ENCODE data around the gene PLB1. TPM values are rescaled to one million over a fixed set of nuclear protein-coding genes. Genes with fewer than 3 reads are reported as not detected.

Gene PLB1
- total and polyA plus RNA-seq, 2 donors (not counting 1 experiment from before 2014, with no cell fraction given), result 0.25 to 0.51 TPM

GRCh38 chr2:28639836-28640235 lies 144.0 kb downstream of the PLB1 start:
- POLR2A ChIA-PET, result no interaction called here
- H3K9me3 ChIP-seq (ENCODE audit: control extremely low read depth in 1 of 3, control insufficient read depth in 2 of 3, insufficient read depth in 1 of 3, low read length in 2 of 3), result no peaks in the 10 kb centered on the region

GRCh38 chr2:28640260-28640907 lies 144.5 kb downstream of the PLB1 start:
- ATAC-seq (ENCODE audit: low read depth) (no peak), DNase-seq (no peak)
- no peak overlapping the region for H3K27ac ChIP-seq (ENCODE audit: low read length in 2 of 2)
- 82% methylated on average over 9 of the region's 14 CpGs for WGBS (ENCODE audit: insufficient coverage)
- no peak for TF ChIP-seq EZH2 (IDR thresholded peaks at IDR 0.05; ENCODE audit: borderline replicate concordance, insufficient read depth, low read depth, low read length, poor library complexity, severe bottlenecking)
- TF ChIP-seq CTCF (IDR thresholded peaks at IDR 0.05), result no peak
- Mint-ChIP-seq H3K4me1 (no peaks in the 10 kb centered on the region), H3K4me3 (no peak overlapping the region), H3K9me3 (ENCODE audit: insufficient read depth) (no peaks in the 10 kb centered on the region), H3K27me3 (no peaks in the 10 kb centered on the region), H3K27ac (no peak overlapping the region)
- no peak overlapping the region for H2AFZ ChIP-seq (ENCODE audit: insufficient read depth, low read depth, low read length, poor library complexity, severe bottlenecking)
- H3K9ac ChIP-seq (ENCODE audit: low read length), result no peak overlapping the region
- ChIA-PET CTCF (no interaction called here), POLR2A (no interaction called here)
- no peak overlapping the region for H3K4me3 ChIP-seq (ENCODE audit: control extremely low read depth in 1 of 5, extremely low read depth in 1 of 5, insufficient read depth in 1 of 5, low read depth in 2 of 5, low read length in 4 of 5)
- H3K9me3 ChIP-seq (ENCODE audit: control extremely low read depth in 1 of 3, control insufficient read depth in 2 of 3, insufficient read depth in 1 of 3, low read length in 2 of 3), result no peaks in the 10 kb centered on the region
- intact Hi-C loops (cut with micrococcal nuclease), result no loop called here
- no peaks in the 10 kb centered on the region for H4K20me1 ChIP-seq (ENCODE audit: control insufficient read depth, insufficient read depth, low read length, poor library complexity, severe bottlenecking)
- H3K4me1 ChIP-seq (ENCODE audit: control insufficient read depth in 2 of 2, insufficient read depth in 2 of 2, low read length in 2 of 2), result no peaks in the 10 kb centered on the region
- H3K27me3 ChIP-seq (replicated peaks in 1 of 4; ENCODE audit: control extremely low read depth in 1 of 4, control insufficient read depth in 3 of 4, insufficient read depth in 4 of 4, low read length in 3 of 4), result no peaks in the 10 kb centered on the region
- H3K4me2 ChIP-seq (replicated peaks; ENCODE audit: low read depth, low read length, poor library complexity, severe bottlenecking), result no peak overlapping the region
- H3K79me2 ChIP-seq (ENCODE audit: control insufficient read depth, insufficient read depth, low read length), result no peaks in the 10 kb centered on the region
- H3K36me3 ChIP-seq (replicated peaks in 1 of 2; ENCODE audit: control extremely low read depth in 1 of 2, control insufficient read depth in 1 of 2, extremely low read depth in 1 of 2, insufficient read depth in 2 of 2, low read length in 1 of 2), result no peaks in the 10 kb centered on the region

More at GRCh38 chr2:28639836-28640235, 144.0 kb downstream of the PLB1 start:
- Histone ChIP-seq H4K20me1 (ENCODE audit: control insufficient read depth, insufficient read depth, low read length, poor library complexity, severe bottlenecking) (no peaks in the 10 kb centered on the region), H2AFZ (ENCODE audit: insufficient read depth, low read depth, low read length, poor library complexity, severe bottlenecking) (no peak overlapping the region), H3K27ac (ENCODE audit: low read length in 2 of 2) (no peak overlapping the region), H3K27me3 (replicated peaks in 1 of 4; ENCODE audit: control extremely low read depth in 1 of 4, control insufficient read depth in 3 of 4, insufficient read depth in 4 of 4, low read length in 3 of 4) (no peaks in the 10 kb centered on the region), H3K9ac (ENCODE audit: low read length) (no peak overlapping the region), H3K79me2 (ENCODE audit: control insufficient read depth, insufficient read depth, low read length) (no peaks in the 10 kb centered on the region), H3K36me3 (replicated peaks in 1 of 2; ENCODE audit: control extremely low read depth in 1 of 2, control insufficient read depth in 1 of 2, extremely low read depth in 1 of 2, insufficient read depth in 2 of 2, low read length in 1 of 2) (no peaks in the 10 kb centered on the region), H3K4me2 (replicated peaks; ENCODE audit: low read depth, low read length, poor library complexity, severe bottlenecking) (no peak overlapping the region), H3K4me3 (ENCODE audit: control extremely low read depth in 1 of 5, extremely low read depth in 1 of 5, insufficient read depth in 1 of 5, low read depth in 2 of 5, low read length in 4 of 5) (no peak overlapping the region), H3K4me1 (ENCODE audit: control insufficient read depth in 2 of 2, insufficient read depth in 2 of 2, low read length in 2 of 2) (no peaks in the 10 kb centered on the region)
- WGBS (ENCODE audit: insufficient coverage), result 67% methylated on average over 1 of the region's 4 CpGs
- H3K4me3 Mint-ChIP-seq, result no peak overlapping the region
- no peak overlapping the region for H3K27ac Mint-ChIP-seq
- H3K4me1 Mint-ChIP-seq, result no peaks in the 10 kb centered on the region
- TF ChIP-seq EZH2 (IDR thresholded peaks at IDR 0.05; ENCODE audit: borderline replicate concordance, insufficient read depth, low read depth, low read length, poor library complexity, severe bottlenecking), result no peak
- TF ChIP-seq CTCF (IDR thresholded peaks at IDR 0.05), result no peak
- CTCF ChIA-PET, result no interaction called here
- DNase-seq, result no peak
- no peaks in the 10 kb centered on the region for H3K27me3 Mint-ChIP-seq
- intact Hi-C loops (cut with micrococcal nuclease), result no loop called here
- no peak for ATAC-seq (ENCODE audit: low read depth)
- H3K9me3 Mint-ChIP-seq (ENCODE audit: insufficient read depth), result no peaks in the 10 kb centered on the region
